Measurements from ENCODE around the gene MRPL33.

DNA sequence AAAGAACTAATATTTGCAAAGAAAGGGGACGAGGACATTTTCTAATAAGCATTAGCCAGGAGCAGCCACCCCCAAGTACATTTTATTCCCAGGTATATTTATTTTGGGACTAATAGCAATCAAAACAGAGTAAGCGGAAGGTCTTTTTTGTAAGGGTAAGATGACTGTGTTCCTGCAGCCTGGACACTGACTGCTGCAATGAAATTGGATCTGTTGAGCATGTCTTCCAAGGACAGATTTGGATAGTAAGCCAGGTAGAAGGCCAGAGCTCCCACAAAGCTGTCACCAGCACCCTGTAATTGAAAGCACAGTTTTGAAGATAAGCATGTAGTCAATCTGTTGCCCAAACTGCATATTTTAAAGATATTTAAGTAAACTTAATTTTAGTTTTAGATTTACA, 10.0 kb downstream of the MRPL33 start:
- TF ChIP-seq CTCF (IDR thresholded peaks at IDR 0.05; ENCODE audit: poor library complexity, severe bottlenecking) (no peak), EP300 (conservative IDR thresholded peaks at IDR 0.05; ENCODE audit: poor library complexity, severe bottlenecking) (no peak), POLR2AphosphoS5 (IDR thresholded peaks at IDR 0.05) (no peak), EZH2 (IDR thresholded peaks at IDR 0.05; ENCODE audit: borderline replicate concordance, insufficient read depth, low read length, poor library complexity, severe bottlenecking) (no peak), TAF1 (IDR thresholded peaks at IDR 0.05; ENCODE audit: low read depth) (no peak)

Data from neural cell (in vitro differentiated cells).